HG03442 (cell line): ENCODE measurements around the gene PTPN6.

Experiments
- ATAC-seq: cut with Tn5 transposase; IDR thresholded peaks from one replicate; pipeline ENCODE4 v1.9.1; 2021; ENCODE audit warnings: mild to moderate bottlenecking, moderate library complexity; ENCODE audit not compliant: unreplicated experiment

Gene PTPN6

GRCh38 chr12:6954316-6955107 is 3.4 kb downstream of the PTPN6 start:
- no peak for ATAC-seq

- no peak for ATAC-seq
Observed at GRCh38 chr12:6955108-6956020, 4.2 kb downstream of the PTPN6 start.

- ATAC-seq: no peak
Observed at GRCh38 chr12:6956021-6956727, 5.0 kb downstream of the PTPN6 start.

- ATAC-seq: no peak
Observed at GRCh38 chr12:6957151-6957701, 6.1 kb downstream of the PTPN6 start.

DNA sequence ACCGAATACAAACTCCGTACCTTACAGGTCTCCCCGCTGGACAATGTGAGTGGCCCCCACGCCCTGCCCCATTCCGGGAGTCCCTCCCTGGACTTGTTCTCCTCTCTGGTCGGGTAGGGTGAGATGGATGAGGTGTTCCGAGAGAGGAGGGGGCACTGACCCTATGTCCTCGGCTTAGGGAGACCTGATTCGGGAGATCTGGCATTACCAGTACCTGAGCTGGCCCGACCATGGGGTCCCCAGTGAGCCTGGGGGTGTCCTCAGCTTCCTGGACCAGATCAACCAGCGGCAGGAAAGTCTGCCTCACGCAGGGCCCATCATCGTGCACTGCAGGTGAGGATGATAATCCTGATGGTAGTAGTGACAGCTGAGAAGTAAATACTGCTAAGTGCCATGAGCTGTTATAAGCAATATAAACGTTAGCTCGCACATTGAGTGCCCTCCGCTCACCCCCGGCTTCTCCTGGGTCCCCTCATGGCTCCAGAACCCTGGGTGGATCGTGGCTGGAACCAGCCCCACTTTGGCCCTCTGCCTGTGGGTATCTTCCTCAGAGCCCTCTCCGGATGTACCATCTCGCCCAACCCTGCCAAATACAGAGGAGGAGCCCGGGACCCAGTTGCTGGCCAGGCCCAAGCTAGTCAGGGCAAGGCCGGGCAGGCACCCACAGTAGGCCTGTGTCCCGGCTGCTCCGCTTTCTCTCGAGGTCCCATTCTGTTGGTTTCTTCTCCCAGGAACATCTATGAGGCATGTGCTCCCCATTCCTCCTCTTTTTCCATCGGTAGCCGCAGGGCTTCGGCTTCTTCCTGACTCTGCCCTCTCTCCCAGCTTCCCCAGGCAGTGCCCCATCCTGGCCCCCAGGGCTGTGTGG is 6.8 kb downstream of the PTPN6 start:
- no peak for ATAC-seq

DNA sequence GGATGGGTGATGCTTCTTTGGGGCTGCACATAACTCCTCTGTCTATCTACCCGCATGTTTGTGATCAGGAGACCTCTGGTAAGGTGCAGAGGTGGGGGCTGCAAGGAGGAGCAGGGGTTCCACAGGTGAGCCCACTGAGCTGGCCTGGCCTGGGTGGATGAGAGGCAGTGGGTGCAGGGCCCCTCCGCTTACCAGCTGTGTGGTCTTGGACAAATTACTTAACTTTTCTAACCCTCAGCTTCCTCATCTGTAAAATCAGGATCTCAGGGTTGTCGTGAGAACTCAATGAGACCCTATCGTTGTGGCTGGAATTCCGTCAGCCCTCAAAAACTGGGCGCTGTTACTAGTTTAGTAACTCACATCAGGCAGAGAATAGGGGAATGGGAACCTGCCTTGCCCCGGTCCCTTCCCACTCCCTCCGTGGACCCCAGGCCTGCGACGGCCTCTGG is 7.5 kb downstream of the PTPN6 start:
- no peak for ATAC-seq

DNA sequence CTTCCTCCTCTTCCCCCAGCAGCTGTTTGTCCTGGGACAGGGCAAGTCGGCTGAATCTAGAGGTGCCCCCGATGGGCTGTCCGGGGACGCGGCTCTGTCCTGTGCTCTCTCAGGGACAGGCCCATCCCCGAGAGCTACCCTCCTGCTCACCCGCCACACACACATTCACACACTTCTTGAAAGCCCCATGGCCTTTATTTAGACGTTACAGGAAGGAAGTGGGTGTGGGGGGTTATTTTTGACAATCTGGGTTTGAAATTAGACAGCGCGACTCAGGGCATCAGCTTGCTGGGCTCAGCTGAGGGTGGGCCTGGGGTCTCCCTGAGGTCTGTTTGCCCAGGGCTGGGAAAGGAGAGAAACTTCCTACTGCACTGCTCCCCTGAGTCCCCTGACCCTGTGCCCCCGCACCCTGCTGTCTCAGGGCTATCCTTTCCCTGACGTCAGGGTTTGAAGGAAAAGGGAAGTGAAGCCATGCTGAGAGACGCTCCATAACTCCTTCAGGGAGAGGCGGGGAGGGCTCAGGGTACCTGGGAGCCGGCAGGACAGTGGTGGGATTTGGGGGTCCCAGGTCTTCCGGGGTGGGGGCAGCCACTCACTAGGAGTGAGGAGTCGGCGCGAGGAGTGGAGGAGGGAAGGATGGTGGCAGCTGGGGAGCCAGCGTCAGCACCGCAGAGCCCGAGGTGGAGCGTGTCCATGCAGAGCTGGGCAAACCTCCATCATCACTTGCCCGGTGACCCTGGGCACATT is 8.1 kb downstream of the PTPN6 start:
- peak; percentile 36 for ATAC-seq

- ATAC-seq: no peak
Observed at GRCh38 chr12:6959805-6960592, 8.8 kb downstream of the PTPN6 start.

GRCh38 chr12:6960593-6961277 is 9.6 kb downstream of the PTPN6 start:
- ATAC-seq: no peak

GRCh38 chr12:6961278-6961694 is 10.1 kb downstream of the PTPN6 start:
- no peak for ATAC-seq

DNA sequence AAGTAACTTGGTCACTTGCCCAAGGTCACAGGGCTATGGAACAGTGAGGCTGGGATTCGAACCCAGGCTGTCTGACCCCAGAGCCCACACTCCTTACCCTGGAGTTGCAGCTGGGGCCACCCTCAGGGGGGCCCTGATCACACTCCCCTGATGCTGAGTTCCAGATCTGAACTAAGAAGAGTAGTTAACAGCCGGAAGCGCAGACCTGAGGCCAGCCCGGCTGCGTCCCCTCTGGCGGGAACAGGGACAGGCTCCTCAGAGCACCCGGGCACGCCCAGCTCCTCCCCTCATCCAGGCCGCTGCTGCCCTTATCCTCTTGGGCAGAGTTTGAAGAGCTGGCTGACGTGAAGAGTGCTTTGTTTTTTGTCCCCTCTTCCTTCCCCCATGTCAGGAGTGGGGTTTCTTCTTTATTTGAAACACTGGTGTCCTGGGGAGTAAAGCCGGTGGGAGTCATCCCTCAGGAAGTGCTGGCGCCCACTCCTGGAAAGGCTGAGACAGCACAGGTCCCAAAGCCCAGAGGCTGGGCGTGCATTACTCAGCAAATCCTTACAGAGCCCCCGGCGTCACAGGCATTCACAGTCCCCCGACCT is 10.6 kb downstream of the PTPN6 start:
- no peak for ATAC-seq

GRCh38 chr12:6962285-6963015 is 11.3 kb downstream of the PTPN6 start:
- no peak for ATAC-seq

DNA sequence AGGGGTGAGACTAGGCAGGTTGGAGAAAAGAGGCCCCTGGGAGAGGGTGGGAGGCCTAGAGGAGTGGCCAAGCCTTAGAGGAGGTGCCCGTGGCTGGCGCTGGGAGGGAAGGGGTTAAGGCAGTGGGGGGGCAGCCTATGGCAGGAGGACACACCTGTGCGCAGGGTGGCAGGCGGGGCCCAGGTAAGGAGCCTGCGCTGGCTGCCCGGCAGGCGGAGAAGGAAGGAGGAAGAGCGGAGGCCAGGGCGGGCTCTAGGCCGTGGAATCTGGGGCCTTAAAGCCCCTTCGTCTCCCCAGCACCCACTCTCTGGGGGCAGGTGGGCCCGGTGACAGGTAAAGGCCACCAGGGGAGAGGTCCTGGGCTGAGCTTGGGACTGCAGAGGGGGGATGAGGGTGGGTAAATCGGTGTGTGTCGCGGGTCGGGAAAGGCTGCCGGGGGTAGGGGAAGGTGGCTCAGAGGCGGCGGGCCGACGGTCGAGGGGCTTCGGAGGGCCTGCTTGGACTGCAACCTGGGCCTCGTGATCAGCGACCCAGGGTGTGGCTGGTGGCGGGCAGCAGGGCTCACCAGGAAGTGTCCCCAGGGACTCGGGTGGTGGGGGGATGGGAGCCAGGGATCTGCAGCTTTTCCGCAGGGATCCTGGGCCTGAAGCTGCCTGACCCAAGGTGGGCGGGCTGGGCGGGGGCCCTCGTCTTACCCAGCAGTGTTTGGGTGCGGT is 12.0 kb downstream of the PTPN6 start:
- no peak for ATAC-seq

DNA sequence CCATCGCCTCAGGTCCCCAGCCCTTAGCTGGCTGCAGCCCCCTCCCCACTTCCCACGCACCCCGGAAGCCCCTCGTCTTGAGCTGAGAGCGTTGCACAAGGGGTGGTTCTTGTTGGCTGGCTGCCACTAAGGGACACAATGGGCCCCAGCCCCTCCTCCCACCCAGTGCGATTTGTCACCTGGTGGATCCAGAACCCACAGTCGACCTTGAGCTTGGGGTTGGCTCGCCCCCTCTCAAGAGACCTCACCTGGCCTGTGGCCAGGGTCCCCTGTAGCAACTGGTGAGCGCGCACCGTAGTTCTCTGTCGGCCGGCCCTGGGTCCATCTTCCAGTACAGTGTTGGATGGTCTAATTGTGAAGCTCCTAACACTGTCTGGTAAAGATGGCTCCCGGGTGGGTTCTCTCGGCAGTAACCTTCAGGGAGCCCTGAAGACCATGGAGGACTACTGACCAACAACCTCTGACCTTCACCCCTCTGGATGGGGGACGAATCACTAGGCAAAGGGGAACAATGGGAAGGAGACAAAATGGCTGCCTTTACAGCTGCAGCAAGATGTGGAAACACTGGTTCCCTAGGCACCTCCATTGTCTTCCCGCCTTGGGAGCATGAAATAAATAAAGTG is 12.7 kb downstream of the PTPN6 start:
- no peak for ATAC-seq

GRCh38 chr12:6964605-6965025 is 13.5 kb downstream of the PTPN6 start:
- no peak for ATAC-seq
